C4-2B (cell line): ENCODE data around the gene DRP2.

Source experiments
- ZFX ChIP-seq: fragments of 450-650 bp; IDR thresholded peaks from 2 replicates; pipeline ENCODE4 v1.6.1; 2017
- TF ChIP-seq, protein P1 (sequence below): fragments of 450-650 bp; conservative IDR thresholded peaks from 2 replicates; pipeline ENCODE4 v1.5.1; 2017; ENCODE audit warnings: mild to moderate bottlenecking

DNA sequence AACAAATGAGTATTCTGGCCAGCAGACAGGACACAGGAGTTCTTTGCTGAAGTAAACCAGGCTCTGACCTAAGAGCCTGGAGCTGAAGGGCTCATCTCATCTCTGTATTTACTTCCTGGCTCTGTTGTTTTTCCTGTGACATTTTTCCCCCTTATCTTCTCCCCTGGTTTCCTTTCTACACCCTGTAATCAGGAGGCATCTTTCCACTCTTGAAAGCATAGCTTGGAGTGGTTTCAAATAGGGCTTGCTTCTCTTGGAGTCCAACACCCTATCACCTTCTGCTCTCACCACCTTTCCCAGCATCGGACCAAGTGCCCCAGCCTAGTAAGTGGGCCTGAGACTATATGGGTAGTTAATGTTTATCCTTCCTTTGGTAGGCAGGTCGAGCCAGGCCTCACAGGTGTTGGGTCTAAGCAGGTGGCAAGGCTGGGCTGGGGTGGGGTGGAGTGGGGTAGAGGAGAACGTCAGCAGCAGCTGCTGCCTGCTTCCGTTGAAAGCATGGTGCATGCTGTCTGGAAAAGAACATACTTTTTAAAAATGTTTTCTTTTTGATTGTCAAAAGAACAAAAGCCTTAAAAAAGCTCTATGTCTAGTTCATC, 1.2 kb downstream of the DRP2 start:
- TF ChIP-seq, protein P1, sequence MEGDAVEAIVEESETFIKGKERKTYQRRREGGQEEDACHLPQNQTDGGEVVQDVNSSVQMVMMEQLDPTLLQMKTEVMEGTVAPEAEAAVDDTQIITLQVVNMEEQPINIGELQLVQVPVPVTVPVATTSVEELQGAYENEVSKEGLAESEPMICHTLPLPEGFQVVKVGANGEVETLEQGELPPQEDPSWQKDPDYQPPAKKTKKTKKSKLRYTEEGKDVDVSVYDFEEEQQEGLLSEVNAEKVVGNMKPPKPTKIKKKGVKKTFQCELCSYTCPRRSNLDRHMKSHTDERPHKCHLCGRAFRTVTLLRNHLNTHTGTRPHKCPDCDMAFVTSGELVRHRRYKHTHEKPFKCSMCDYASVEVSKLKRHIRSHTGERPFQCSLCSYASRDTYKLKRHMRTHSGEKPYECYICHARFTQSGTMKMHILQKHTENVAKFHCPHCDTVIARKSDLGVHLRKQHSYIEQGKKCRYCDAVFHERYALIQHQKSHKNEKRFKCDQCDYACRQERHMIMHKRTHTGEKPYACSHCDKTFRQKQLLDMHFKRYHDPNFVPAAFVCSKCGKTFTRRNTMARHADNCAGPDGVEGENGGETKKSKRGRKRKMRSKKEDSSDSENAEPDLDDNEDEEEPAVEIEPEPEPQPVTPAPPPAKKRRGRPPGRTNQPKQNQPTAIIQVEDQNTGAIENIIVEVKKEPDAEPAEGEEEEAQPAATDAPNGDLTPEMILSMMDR: no peak
- no peak for TF ChIP-seq ZFX
